ENCODE measurements around the gene RBM4. TPM values are rescaled to one million over a fixed set of nuclear protein-coding genes. Genes with fewer than 3 reads are reported as not detected.

Gene RBM4
- total RNA-seq, 1 donor from 2014 or later, result 133 TPM

GRCh38 chr11:66651016-66651415, 12.5 kb downstream of the RBM4 start:
- H3K4me3 Mint-ChIP-seq, result no peak overlapping the region
- no peaks in the 10 kb centered on the region for H3K27me3 Mint-ChIP-seq
- peaks cover 30% of the 10 kb centered on the region for H3K4me1 Mint-ChIP-seq
- no peak overlapping the region for H3K27ac Mint-ChIP-seq
- DNase-seq, result no peak
- H3K36me3 Mint-ChIP-seq (ENCODE audit: low read depth), result peaks cover 53% of the 10 kb centered on the region
- no peaks in the 10 kb centered on the region for H3K9me3 Mint-ChIP-seq
- intact Hi-C loops (cut with micrococcal nuclease), result no loop called here

- H3K27ac Mint-ChIP-seq, result no peak overlapping the region
Measured at GRCh38 chr11:66652651-66653050, 14.1 kb downstream of the RBM4 start.

GRCh38 chr11:66653123-66653522, 14.6 kb downstream of the RBM4 start:
- peaks cover 38% of the 10 kb centered on the region for H3K36me3 Mint-ChIP-seq (ENCODE audit: low read depth)
- intact Hi-C loops (cut with micrococcal nuclease), result no loop called here
- H3K27me3 Mint-ChIP-seq, result no peaks in the 10 kb centered on the region
- no peaks in the 10 kb centered on the region for H3K9me3 Mint-ChIP-seq
- no peak overlapping the region for H3K27ac Mint-ChIP-seq
- H3K4me3 Mint-ChIP-seq, result no peak overlapping the region
- peaks cover 16% of the 10 kb centered on the region for H3K4me1 Mint-ChIP-seq
- no peak for DNase-seq

More at GRCh38 chr11:66652651-66653050, 14.1 kb downstream of the RBM4 start:
- no peak for DNase-seq
- Mint-ChIP-seq H3K36me3 (ENCODE audit: low read depth) (peaks cover 39% of the 10 kb centered on the region), H3K4me1 (peaks cover 16% of the 10 kb centered on the region), H3K4me3 (no peak overlapping the region), H3K9me3 (no peaks in the 10 kb centered on the region), H3K27me3 (no peaks in the 10 kb centered on the region)
- intact Hi-C loops (cut with micrococcal nuclease), result no loop called here

- intact Hi-C loops (cut with micrococcal nuclease), result no loop called here
- no peak overlapping the region for H3K27ac Mint-ChIP-seq
- H3K4me3 Mint-ChIP-seq, result no peak overlapping the region
- H3K27me3 Mint-ChIP-seq, result no peaks in the 10 kb centered on the region
- peaks cover 26% of the 10 kb centered on the region for H3K36me3 Mint-ChIP-seq (ENCODE audit: low read depth)
- H3K9me3 Mint-ChIP-seq, result no peaks in the 10 kb centered on the region
- peaks cover 7% of the 10 kb centered on the region for H3K4me1 Mint-ChIP-seq
- no peak for DNase-seq
Measured at GRCh38 chr11:66659763-66660162, 21.3 kb downstream of the RBM4 start.

- no peak overlapping the region for H3K27ac Mint-ChIP-seq
- no peaks in the 10 kb centered on the region for H3K27me3 Mint-ChIP-seq
- no peak overlapping the region for H3K4me3 Mint-ChIP-seq
- H3K9me3 Mint-ChIP-seq, result no peaks in the 10 kb centered on the region
- intact Hi-C loops (cut with micrococcal nuclease), result no loop called here
- peaks cover 37% of the 10 kb centered on the region for H3K36me3 Mint-ChIP-seq (ENCODE audit: low read depth)
- no peak for DNase-seq
- peaks cover 4% of the 10 kb centered on the region for H3K4me1 Mint-ChIP-seq
Measured at GRCh38 chr11:66663741-66664296, 25.3 kb downstream of the RBM4 start.

GRCh38 chr11:66665369-66665768, 26.9 kb downstream of the RBM4 start:
- H3K36me3 Mint-ChIP-seq (ENCODE audit: low read depth), result peaks cover 30% of the 10 kb centered on the region
- H3K9me3 Mint-ChIP-seq, result no peaks in the 10 kb centered on the region

GRCh38 chr11:66670816-66671215, 32.3 kb downstream of the RBM4 start:
- DNase-seq, result no peak
- peaks cover 20% of the 10 kb centered on the region for H3K36me3 Mint-ChIP-seq (ENCODE audit: low read depth)
- H3K9me3 Mint-ChIP-seq, result no peaks in the 10 kb centered on the region
- peaks cover 14% of the 10 kb centered on the region for H3K4me1 Mint-ChIP-seq
- no peak overlapping the region for H3K4me3 Mint-ChIP-seq
- H3K27me3 Mint-ChIP-seq, result no peaks in the 10 kb centered on the region
- H3K27ac Mint-ChIP-seq, result no peak overlapping the region
- intact Hi-C loops (cut with micrococcal nuclease), result no loop called here

More at GRCh38 chr11:66665369-66665768, 26.9 kb downstream of the RBM4 start:
- Mint-ChIP-seq H3K27me3 (no peaks in the 10 kb centered on the region), H3K27ac (no peak overlapping the region), H3K4me1 (peaks cover 4% of the 10 kb centered on the region), H3K4me3 (no peak overlapping the region)
- intact Hi-C loops (cut with micrococcal nuclease), result no loop called here
- no peak for DNase-seq

- H3K27me3 Mint-ChIP-seq, result no peaks in the 10 kb centered on the region
- H3K9me3 Mint-ChIP-seq, result no peaks in the 10 kb centered on the region
- H3K27ac Mint-ChIP-seq, result no peak overlapping the region
- intact Hi-C loops (cut with micrococcal nuclease), result no loop called here
- H3K4me3 Mint-ChIP-seq, result peak overlapping the region; percentile 4
- peaks cover 19% of the 10 kb centered on the region for H3K36me3 Mint-ChIP-seq (ENCODE audit: low read depth)
- DNase-seq, result no peak
- peaks cover 34% of the 10 kb centered on the region for H3K4me1 Mint-ChIP-seq
Measured at GRCh38 chr11:66674964-66675602, 36.6 kb downstream of the RBM4 start.

- DNase-seq, result no peak
- peaks cover 16% of the 10 kb centered on the region for H3K36me3 Mint-ChIP-seq (ENCODE audit: low read depth)
- peak overlapping the region; percentile 99 for H3K27ac Mint-ChIP-seq
- H3K4me1 Mint-ChIP-seq, result peaks cover 34% of the 10 kb centered on the region
- peak overlapping the region; percentile 96 for H3K4me3 Mint-ChIP-seq
- H3K9me3 Mint-ChIP-seq, result no peaks in the 10 kb centered on the region
- no peaks in the 10 kb centered on the region for H3K27me3 Mint-ChIP-seq
- intact Hi-C loops (cut with micrococcal nuclease), result no loop called here
Measured at GRCh38 chr11:66676282-66676919, 37.9 kb downstream of the RBM4 start.

GRCh38 chr11:66676931-66677598, 38.6 kb downstream of the RBM4 start:
- no peak for DNase-seq
- H3K9me3 Mint-ChIP-seq, result no peaks in the 10 kb centered on the region
- H3K4me3 Mint-ChIP-seq, result peak overlapping the region; percentile 96
- no peaks in the 10 kb centered on the region for H3K27me3 Mint-ChIP-seq
- intact Hi-C loops (cut with micrococcal nuclease), result loop anchor here (1.0 kb wide), 3 partner anchors 39 to 197 kb away; partner anchors contain the start of genes DPP3, RBM14 and RBM4
- peaks cover 16% of the 10 kb centered on the region for H3K36me3 Mint-ChIP-seq (ENCODE audit: low read depth)
- peaks cover 34% of the 10 kb centered on the region for H3K4me1 Mint-ChIP-seq
- H3K27ac Mint-ChIP-seq, result peak overlapping the region; percentile 99

- H3K27ac Mint-ChIP-seq, result peak within 1 kb of the TSS; percentile 99
- peaks cover 34% of the 10 kb centered on the region for H3K4me1 Mint-ChIP-seq
Measured at GRCh38 chr11:66677599-66678375, 39.3 kb downstream of the RBM4 start, which contains the start of gene RBM4B. Gene RBM4B, minus strand, starts transcription at chr11:66677887. Its CDS starts 808 bp downstream, at chr11:66677079.

GRCh38 chr11:66680966-66681645, 42.6 kb downstream of the RBM4 start:
- intact Hi-C loops (cut with micrococcal nuclease), result no loop called here

More at GRCh38 chr11:66677599-66678375, 39.3 kb downstream of the RBM4 start, which contains the start of gene RBM4B:
- H3K4me3 Mint-ChIP-seq, result peak within 1 kb of the TSS; percentile 96
- H3K9me3 Mint-ChIP-seq, result no peaks in the 10 kb centered on the region
- H3K27me3 Mint-ChIP-seq, result no peaks in the 10 kb centered on the region
- intact Hi-C loops (cut with micrococcal nuclease), result loop anchor here (1.0 kb wide), 7 partner anchors 39 to 269 kb away; partner anchors contain the start of genes ACTN3, CCDC87, CCS and DPP3
- H3K36me3 Mint-ChIP-seq (ENCODE audit: low read depth), result peaks cover 16% of the 10 kb centered on the region
- peak; percentile 99 for DNase-seq

GRCh38 chr11:66683877-66684276, 45.4 kb downstream of the RBM4 start:
- H3K9me3 Mint-ChIP-seq, result no peaks in the 10 kb centered on the region
- no peak for DNase-seq
- no peak overlapping the region for H3K27ac Mint-ChIP-seq
- no peaks in the 10 kb centered on the region for H3K36me3 Mint-ChIP-seq (ENCODE audit: low read depth)
- H3K27me3 Mint-ChIP-seq, result no peaks in the 10 kb centered on the region
- H3K4me3 Mint-ChIP-seq, result no peak overlapping the region
- intact Hi-C loops (cut with micrococcal nuclease), result no loop called here
- no peaks in the 10 kb centered on the region for H3K4me1 Mint-ChIP-seq

More at GRCh38 chr11:66680966-66681645, 42.6 kb downstream of the RBM4 start:
- Mint-ChIP-seq H3K4me1 (peaks cover 19% of the 10 kb centered on the region), H3K36me3 (ENCODE audit: low read depth) (peaks cover 8% of the 10 kb centered on the region), H3K4me3 (no peak overlapping the region), H3K27me3 (no peaks in the 10 kb centered on the region), H3K27ac (no peak overlapping the region), H3K9me3 (no peaks in the 10 kb centered on the region)
- DNase-seq, result no peak

Measured in activated CD4-positive, alpha-beta T cell treated with anti-CD3 and anti-CD28 coated beads, Interleukin-2, amount 10 ng/mL, durations not matched to agents 24 days and 14 days (primary cell).